HUES48 (cell line): ENCODE measurements around the gene F10.
"Not testable (repeated sequence)": the region's sequence is repeated elsewhere in the genome, so short reads cannot be mapped to it uniquely, and the experiment has no call there.

Source experiments
- H3K27ac ChIP-seq: one replicate; pipeline ENCODE4 v1.7.0; 2013; ENCODE audit warnings: low read depth, low read length, inconsistent platforms
- H3K27me3 ChIP-seq: 2 replicates; pipeline ENCODE4 v1.6.1; 2013; ENCODE audit warnings: mild to moderate bottlenecking, low read length; ENCODE audit not compliant: control insufficient read depth, insufficient read depth
- H3K36me3 ChIP-seq: 2 replicates; pipeline ENCODE4 v1.6.1; 2013; ENCODE audit warnings: low read length; ENCODE audit not compliant: control insufficient read depth, insufficient read depth
- H3K4me1 ChIP-seq: 2 replicates; pipeline ENCODE4 v1.6.1; 2013; ENCODE audit warnings: mild to moderate bottlenecking, low read length; ENCODE audit not compliant: control insufficient read depth, insufficient read depth
- H3K4me3 ChIP-seq: 2 replicates; pipeline ENCODE4 v1.5.1; 2013; ENCODE audit warnings: mild to moderate bottlenecking, low read depth, low read length
- H3K9ac ChIP-seq: 2 replicates; pipeline ENCODE4 v1.6.1; 2013; ENCODE audit warnings: mild to moderate bottlenecking, low read depth, low read length, moderate library complexity
- H3K9me3 ChIP-seq: 2 replicates; pipeline ENCODE4 v1.6.1; 2013; ENCODE audit warnings: low read length; ENCODE audit not compliant: control insufficient read depth, insufficient read depth

The F10 gene

GRCh38 chr13:113122550-113123225 is at the start of gene F10:
Gene F10 (plus strand): TSS chr13:113122799. CDS start chr13:113122856, 57 bp downstream.
- Histone ChIP-seq H3K36me3 (no peaks in the 10 kb centered on the region), H3K9ac (no peak within 1 kb of the TSS), H3K27me3 (no peaks in the 10 kb centered on the region), H3K27ac (no peak within 1 kb of the TSS), H3K9me3 (no peaks in the 10 kb centered on the region), H3K4me1 (no peaks in the 10 kb centered on the region; the same call in 1 of the 2 replicates), H3K4me3 (no peak within 1 kb of the TSS)

- peaks cover 4% of the 10 kb centered on the region; the same call in 1 of the 2 replicates for H3K36me3 ChIP-seq
- no peaks in the 10 kb centered on the region for H3K27me3 ChIP-seq
- no peaks in the 10 kb centered on the region for H3K9me3 ChIP-seq
- no peak overlapping the region for H3K4me3 ChIP-seq
- no peaks in the 10 kb centered on the region; the same call in 1 of the 2 replicates for H3K4me1 ChIP-seq
- no peak overlapping the region for H3K9ac ChIP-seq
- H3K27ac ChIP-seq: no peak overlapping the region
Measured at GRCh38 chr13:113073942-113074341, 48.7 kb upstream of the F10 start.

GRCh38 chr13:113074401-113074800 is 48.2 kb upstream of the F10 start:
- Histone ChIP-seq H3K36me3 (peaks cover 4% of the 10 kb centered on the region; the same call in 1 of the 2 replicates), H3K27ac (no peak overlapping the region), H3K4me3 (no peak overlapping the region), H3K27me3 (no peaks in the 10 kb centered on the region), H3K9ac (no peak overlapping the region), H3K4me1 (no peaks in the 10 kb centered on the region; the same call in 1 of the 2 replicates), H3K9me3 (no peaks in the 10 kb centered on the region)

DNA sequence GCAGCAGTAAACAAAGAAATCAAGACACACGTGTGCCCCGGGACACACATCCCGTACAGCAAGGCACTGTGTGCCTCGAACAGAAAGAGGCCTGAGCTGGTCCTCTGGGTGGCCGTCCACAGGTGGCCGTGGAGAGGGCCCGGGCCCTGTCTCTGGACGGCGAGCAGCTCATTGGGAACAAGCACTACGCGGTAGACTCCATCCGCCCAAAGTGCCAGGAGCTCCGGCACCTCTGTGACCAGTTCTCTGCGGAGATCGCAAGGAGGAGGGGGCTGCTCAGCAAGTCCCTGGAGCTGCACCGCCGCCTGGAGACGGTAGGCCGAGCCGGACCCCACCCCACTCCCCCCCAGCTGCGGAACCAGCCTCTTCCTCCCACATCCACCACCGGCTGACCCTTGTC is 47.7 kb upstream of the F10 start:
- Histone ChIP-seq H3K4me3 (no peak overlapping the region), H3K9ac (no peak overlapping the region), H3K27me3 (no peaks in the 10 kb centered on the region), H3K9me3 (no peaks in the 10 kb centered on the region), H3K4me1 (no peaks in the 10 kb centered on the region; the same call in 1 of the 2 replicates), H3K27ac (no peak overlapping the region), H3K36me3 (peaks cover 4% of the 10 kb centered on the region; the same call in 1 of the 2 replicates)

DNA sequence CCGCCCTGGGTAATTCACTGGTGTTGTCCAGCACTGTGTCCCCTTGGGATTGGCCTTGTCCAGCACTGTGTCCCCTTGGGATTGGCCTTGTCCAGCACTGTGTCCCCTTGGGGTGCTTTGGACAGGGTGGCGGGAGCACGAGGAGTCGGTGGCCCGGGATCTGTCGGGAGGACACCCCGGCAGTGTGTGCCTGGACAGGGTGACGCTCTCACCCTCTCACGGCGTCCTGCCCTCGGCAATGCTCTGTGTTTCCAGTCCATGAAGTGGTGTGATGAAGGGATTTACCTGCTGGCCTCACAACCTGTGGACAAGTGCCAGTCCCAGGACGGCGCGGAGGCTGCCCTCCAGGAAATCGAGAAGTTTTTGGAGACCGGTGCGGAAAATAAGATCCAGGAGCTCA is 46.9 kb upstream of the F10 start:
- Histone ChIP-seq H3K9me3 (no peaks in the 10 kb centered on the region), H3K36me3 (peaks cover 4% of the 10 kb centered on the region; the same call in 1 of the 2 replicates), H3K27ac (no peak overlapping the region), H3K27me3 (no peaks in the 10 kb centered on the region), H3K4me3 (no peak overlapping the region), H3K4me1 (no peaks in the 10 kb centered on the region), H3K9ac (no peak overlapping the region)

GRCh38 chr13:113076681-113077401 is 45.8 kb upstream of the F10 start:
- Histone ChIP-seq H3K27ac (no peak overlapping the region), H3K4me1 (no peaks in the 10 kb centered on the region), H3K9ac (no peak overlapping the region), H3K4me3 (no peak overlapping the region), H3K36me3 (peaks cover 4% of the 10 kb centered on the region; the same call in 1 of the 2 replicates), H3K9me3 (no peaks in the 10 kb centered on the region), H3K27me3 (no peaks in the 10 kb centered on the region)

GRCh38 chr13:113077566-113077952 is 45.0 kb upstream of the F10 start:
- Histone ChIP-seq H3K9me3 (no peaks in the 10 kb centered on the region), H3K27ac (no peak overlapping the region), H3K36me3 (peaks cover 4% of the 10 kb centered on the region; the same call in 1 of the 2 replicates), H3K27me3 (no peaks in the 10 kb centered on the region), H3K4me1 (no peaks in the 10 kb centered on the region), H3K9ac (no peak overlapping the region), H3K4me3 (no peak overlapping the region)

- H3K27ac ChIP-seq: no peak overlapping the region
- H3K9ac ChIP-seq: no peak overlapping the region
- no peak overlapping the region for H3K4me3 ChIP-seq
- no peaks in the 10 kb centered on the region for H3K9me3 ChIP-seq
- no peaks in the 10 kb centered on the region for H3K27me3 ChIP-seq
- H3K4me1 ChIP-seq: no peaks in the 10 kb centered on the region
- peaks cover 4% of the 10 kb centered on the region; the same call in 1 of the 2 replicates for H3K36me3 ChIP-seq
Measured at GRCh38 chr13:113077953-113078901, 44.4 kb upstream of the F10 start.

- Histone ChIP-seq H3K27me3 (no peaks in the 10 kb centered on the region), H3K4me1 (no peaks in the 10 kb centered on the region), H3K9ac (no peak overlapping the region), H3K4me3 (no peak overlapping the region), H3K27ac (no peak overlapping the region), H3K9me3 (no peaks in the 10 kb centered on the region), H3K36me3 (peaks cover 1% of the 10 kb centered on the region; the same call in 1 of the 2 replicates)
Measured at GRCh38 chr13:113078902-113079780, 43.5 kb upstream of the F10 start.

GRCh38 chr13:113079781-113080080 is 42.9 kb upstream of the F10 start:
- not testable (repeated sequence) for H3K4me1 ChIP-seq, H3K27me3 ChIP-seq, H3K4me3 ChIP-seq, H3K27ac ChIP-seq, H3K9ac ChIP-seq, H3K36me3 ChIP-seq, H3K9me3 ChIP-seq
